Mesendoderm (in vitro differentiated cells): Measurements from ENCODE around the gene LMO1.

Experiments used
- DNase-seq: peaks from one replicate; pipeline ENCODE4 v3.0.0; 2013
- H2AK5ac ChIP-seq: 2 replicates; pipeline ENCODE4 v1.6.1; 2013; ENCODE audit warnings: low read length, inconsistent platforms
- H2BK120ac ChIP-seq: 2 replicates; pipeline ENCODE4 v1.6.1; 2013; ENCODE audit warnings: low read depth, mild to moderate bottlenecking, low read length, moderate library complexity, mixed read lengths
- H2BK15ac ChIP-seq: replicated peaks from 2 replicates; pipeline ENCODE4 v1.6.1; 2013; ENCODE audit warnings: low read depth, mild to moderate bottlenecking, moderate library complexity
- H2BK5ac ChIP-seq: 2 replicates; pipeline ENCODE4 v1.6.1; 2013; ENCODE audit warnings: low read length, inconsistent platforms
- H3K18ac ChIP-seq: 2 replicates; pipeline ENCODE4 v1.6.1; 2013; ENCODE audit warnings: mild to moderate bottlenecking, low read length, mixed read lengths
- H3K23ac ChIP-seq: one replicate; pipeline ENCODE4 v1.6.1; 2013; ENCODE audit warnings: low read length
- H3K27ac ChIP-seq: 2 replicates; pipeline ENCODE4 v1.5.1; 2013; ENCODE audit warnings: low read depth, mild to moderate bottlenecking, inconsistent platforms, low read length, moderate library complexity
- H3K27me3 ChIP-seq: 2 replicates; pipeline ENCODE4 v1.6.1; 2013; ENCODE audit warnings: low read length, control low read depth, mild to moderate bottlenecking, inconsistent platforms; ENCODE audit not compliant: insufficient read depth, poor library complexity
- H3K36me3 ChIP-seq: 2 replicates; pipeline ENCODE4 v1.6.1; 2013; ENCODE audit warnings: low read length, inconsistent platforms; ENCODE audit not compliant: control insufficient read depth, insufficient read depth
- H3K4ac ChIP-seq: one replicate; pipeline ENCODE4 v1.6.1; 2013; ENCODE audit warnings: low read depth, mild to moderate bottlenecking, low read length, moderate library complexity
- H3K4me1 ChIP-seq: 2 replicates; pipeline ENCODE4 v1.6.1; 2013; ENCODE audit warnings: low read depth, low read length, inconsistent platforms; ENCODE audit not compliant: control insufficient read depth
- H3K4me2 ChIP-seq: 2 replicates; pipeline ENCODE4 v1.6.1; 2013; ENCODE audit warnings: low read length
- H3K4me3 ChIP-seq: 2 replicates; pipeline ENCODE4 v1.5.1; 2013; ENCODE audit warnings: mild to moderate bottlenecking, low read length
- H3K56ac ChIP-seq: one replicate; pipeline ENCODE4 v1.6.1; 2013; ENCODE audit warnings: low read length
- H3K79me1 ChIP-seq: 2 replicates; pipeline ENCODE4 v1.6.1; 2013; ENCODE audit warnings: low read length, inconsistent platforms
- H3K79me2 ChIP-seq: 2 replicates; pipeline ENCODE4 v1.6.1; 2013; ENCODE audit warnings: mild to moderate bottlenecking, low read length; ENCODE audit not compliant: control insufficient read depth, insufficient read depth
- H3K9ac ChIP-seq: 2 replicates; pipeline ENCODE4 v1.6.1; 2013; ENCODE audit warnings: low read length, inconsistent platforms
- H4K5ac ChIP-seq: one replicate; pipeline ENCODE4 v1.6.1; 2013; ENCODE audit warnings: low read length
- H4K8ac ChIP-seq: one replicate; pipeline ENCODE4 v1.6.1; 2013; ENCODE audit warnings: low read depth, mild to moderate bottlenecking, control low read depth, low read length, moderate library complexity
- WGBS: extraction: QIAGEN DNeasy Blood & Tissue Kit; methylation state at CpG from one replicate; pipeline ENCODE4 v1.1.7; 2013; ENCODE audit warnings: low lambda C conversion rate, missing lambda C conversion rate; ENCODE audit not compliant: insufficient coverage; ENCODE audit errors: extremely low coverage; 5-methylcytosine and 5-hydroxymethylcytosine counted together

Gene LMO1

DNA sequence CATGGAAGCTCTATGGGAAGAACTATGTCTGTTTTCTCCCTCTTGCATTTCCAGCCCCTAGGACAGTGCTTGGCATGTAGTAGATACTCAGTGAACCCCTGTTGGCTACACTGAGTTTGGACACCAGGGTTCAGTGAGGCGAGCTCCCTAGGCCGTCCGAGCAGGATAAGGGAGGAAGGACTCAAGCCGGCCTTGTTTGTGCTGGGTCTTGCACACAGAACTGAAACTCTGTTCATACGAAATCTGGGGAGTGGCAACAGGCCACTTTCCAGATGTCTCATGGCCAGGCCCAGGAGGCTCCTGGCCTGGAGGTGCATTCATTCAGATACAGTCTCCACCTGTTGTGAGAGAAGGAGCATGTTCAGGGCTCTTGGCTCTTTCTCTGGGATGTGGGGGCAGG lies 23.6 kb upstream of the LMO1 start:
- Histone ChIP-seq H3K9ac (no peak overlapping the region), H3K36me3 (no peaks in the 10 kb centered on the region), H3K4me1 (no peaks in the 10 kb centered on the region), H3K4ac (no peak overlapping the region), H3K4me3 (no peak overlapping the region), H3K56ac (no peak overlapping the region), H2BK120ac (no peak overlapping the region), H4K5ac (no peak overlapping the region), H2BK5ac (no peak overlapping the region), H3K79me1 (no peaks in the 10 kb centered on the region), H2AK5ac (no peak overlapping the region), H4K8ac (no peak overlapping the region), H3K23ac (no peak overlapping the region), H3K18ac (no peak overlapping the region), H3K4me2 (no peak overlapping the region), H2BK15ac (no peak overlapping the region), H3K79me2 (no peaks in the 10 kb centered on the region), H3K27me3 (no peaks in the 10 kb centered on the region), H3K27ac (no peak overlapping the region)
- DNase-seq, result no peak
- no CpG with 5 or more reads among the region's 5 CpGs for WGBS

DNA sequence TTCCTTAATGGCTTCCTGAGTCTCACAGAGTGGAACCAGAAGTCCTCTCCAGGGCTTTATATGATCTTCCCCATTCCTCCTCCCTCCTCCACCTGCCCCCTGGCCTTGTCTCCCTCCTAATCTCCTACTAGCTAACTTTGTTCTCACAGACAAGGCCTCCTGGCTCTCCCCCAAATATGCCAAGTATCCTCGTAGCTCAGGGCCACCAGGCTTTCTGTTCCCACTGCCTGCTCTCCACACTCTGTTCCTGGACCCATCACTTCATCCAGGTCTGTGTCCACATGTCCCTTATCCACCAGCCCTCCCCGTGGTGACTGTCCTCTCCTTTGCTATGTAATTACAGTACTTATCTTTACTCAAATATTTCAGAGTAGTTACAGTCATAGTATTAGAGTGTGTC lies 23.2 kb upstream of the LMO1 start:
- H3K18ac ChIP-seq, result no peak overlapping the region
- no peak overlapping the region for H2BK120ac ChIP-seq
- H3K9ac ChIP-seq, result no peak overlapping the region
- DNase-seq, result no peak
- no peak overlapping the region for H2BK15ac ChIP-seq
- no peaks in the 10 kb centered on the region for H3K36me3 ChIP-seq
- H3K23ac ChIP-seq, result no peak overlapping the region
- no peak overlapping the region for H4K5ac ChIP-seq
- no peak overlapping the region for H2AK5ac ChIP-seq
- no CpG with 5 or more reads among the region's 2 CpGs for WGBS
- no peak overlapping the region for H3K4ac ChIP-seq
- no peaks in the 10 kb centered on the region for H3K79me1 ChIP-seq
- H3K56ac ChIP-seq, result no peak overlapping the region
- no peak overlapping the region for H3K27ac ChIP-seq
- H3K4me2 ChIP-seq, result no peak overlapping the region
- H3K79me2 ChIP-seq, result no peaks in the 10 kb centered on the region
- H3K4me3 ChIP-seq, result no peak overlapping the region
- H3K27me3 ChIP-seq, result no peaks in the 10 kb centered on the region
- no peak overlapping the region for H4K8ac ChIP-seq
- H2BK5ac ChIP-seq, result no peak overlapping the region
- H3K4me1 ChIP-seq, result no peaks in the 10 kb centered on the region

DNA sequence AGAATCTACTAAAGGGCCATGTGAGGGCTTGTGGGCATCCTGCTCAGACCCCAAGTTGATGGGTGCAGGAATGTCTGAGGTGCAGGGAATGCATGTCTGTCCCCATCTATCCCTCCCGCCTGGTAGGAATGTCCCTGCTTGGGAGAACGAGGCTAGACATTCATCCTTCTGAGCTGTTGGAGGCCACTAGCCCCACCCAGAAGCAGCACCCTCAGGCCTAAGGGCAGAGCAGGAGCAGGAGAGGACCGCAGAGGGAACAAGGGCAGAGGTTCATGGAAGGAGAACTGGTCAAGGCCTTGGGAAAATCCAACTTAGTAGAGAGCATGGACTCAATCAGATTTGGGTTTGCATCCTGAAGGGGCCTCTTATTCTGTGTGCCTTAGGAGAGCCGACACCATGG lies 22.1 kb upstream of the LMO1 start:
- Histone ChIP-seq H3K18ac (no peak overlapping the region), H3K79me1 (no peaks in the 10 kb centered on the region), H3K27ac (no peak overlapping the region), H3K79me2 (no peaks in the 10 kb centered on the region), H2AK5ac (no peak overlapping the region), H3K4me1 (no peaks in the 10 kb centered on the region), H2BK15ac (no peak overlapping the region), H4K5ac (no peak overlapping the region), H2BK120ac (no peak overlapping the region), H3K4me2 (no peak overlapping the region), H3K27me3 (no peaks in the 10 kb centered on the region), H3K9ac (no peak overlapping the region), H3K4me3 (no peak overlapping the region), H3K56ac (no peak overlapping the region), H3K4ac (no peak overlapping the region), H4K8ac (no peak overlapping the region), H3K36me3 (no peaks in the 10 kb centered on the region), H2BK5ac (no peak overlapping the region), H3K23ac (no peak overlapping the region)
- no CpG with 5 or more reads among the region's 4 CpGs for WGBS
- no peak for DNase-seq

DNA sequence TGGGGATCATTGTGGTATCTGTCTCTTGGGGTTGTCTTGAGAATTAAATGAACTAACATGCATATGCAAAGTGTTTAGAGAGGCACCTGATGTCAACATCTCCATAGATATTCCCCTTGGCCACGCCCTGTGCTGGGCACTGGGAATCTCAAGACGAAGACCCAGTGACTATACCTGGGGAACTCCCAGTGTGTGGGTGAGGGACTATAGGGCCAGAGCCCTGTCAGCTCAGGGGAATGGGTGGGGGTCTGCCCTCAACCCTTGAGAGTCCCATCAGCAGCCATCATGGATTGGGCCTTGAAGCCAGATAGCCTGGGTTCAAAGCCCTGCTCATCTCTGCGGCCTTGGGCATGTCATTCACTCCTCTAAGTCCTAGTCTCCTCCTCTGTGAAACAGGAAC lies 21.6 kb upstream of the LMO1 start:
- H3K79me2 ChIP-seq, result no peaks in the 10 kb centered on the region
- H4K5ac ChIP-seq, result no peak overlapping the region
- no peak overlapping the region for H2BK15ac ChIP-seq
- no peak overlapping the region for H3K23ac ChIP-seq
- H4K8ac ChIP-seq, result no peak overlapping the region
- no peak overlapping the region for H3K4me2 ChIP-seq
- no peak overlapping the region for H2AK5ac ChIP-seq
- WGBS, result no CpG with 5 or more reads among the region's 3 CpGs
- H3K79me1 ChIP-seq, result no peaks in the 10 kb centered on the region
- H2BK5ac ChIP-seq, result no peak overlapping the region
- no peaks in the 10 kb centered on the region for H3K4me1 ChIP-seq
- H3K4ac ChIP-seq, result no peak overlapping the region
- DNase-seq, result no peak
- H3K27me3 ChIP-seq, result no peaks in the 10 kb centered on the region
- H3K27ac ChIP-seq, result no peak overlapping the region
- H2BK120ac ChIP-seq, result no peak overlapping the region
- no peak overlapping the region for H3K18ac ChIP-seq
- no peak overlapping the region for H3K56ac ChIP-seq
- H3K36me3 ChIP-seq, result no peaks in the 10 kb centered on the region
- no peak overlapping the region for H3K9ac ChIP-seq
- no peak overlapping the region for H3K4me3 ChIP-seq

DNA sequence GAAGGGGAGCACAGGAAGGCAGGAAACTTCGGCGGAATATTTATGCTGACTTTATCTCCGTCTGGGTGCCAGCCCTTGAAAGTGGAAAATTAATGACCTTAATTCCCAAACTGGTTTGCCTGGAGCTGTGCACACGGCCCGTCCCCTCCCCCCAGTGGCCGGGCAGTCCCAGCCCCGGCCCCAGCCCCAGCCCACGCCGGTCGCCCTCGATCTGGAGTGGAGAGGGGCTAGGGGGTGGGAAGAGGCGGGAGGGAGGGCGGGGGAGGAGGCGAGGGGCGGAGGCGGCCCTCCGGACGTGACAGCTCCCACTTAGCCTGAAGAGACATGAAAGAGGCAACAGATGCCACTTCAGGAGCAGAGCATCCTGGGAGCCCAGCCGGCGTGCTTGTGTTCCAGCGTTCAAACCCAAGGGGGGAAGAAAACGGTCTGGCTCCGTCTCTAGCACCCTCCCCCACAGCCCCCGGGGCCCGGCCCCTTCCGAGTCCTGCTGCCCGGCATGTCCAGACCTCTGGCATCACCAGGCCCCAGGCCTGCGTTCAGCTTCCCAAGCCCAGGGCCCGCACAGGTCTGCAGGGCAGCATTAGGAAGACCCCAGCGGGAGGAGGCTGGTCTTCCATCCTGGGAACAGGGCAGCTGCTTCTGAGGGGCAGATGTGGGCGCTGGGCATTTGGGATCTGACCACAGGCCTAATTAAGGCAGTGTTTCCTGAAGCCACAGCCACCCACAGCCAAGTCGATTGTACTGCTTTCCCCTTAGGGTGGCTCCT lies 20.0 kb upstream of the LMO1 start:
- peak; percentile 63 for DNase-seq
- no peak overlapping the region for H3K27ac ChIP-seq
- H3K27me3 ChIP-seq, result no peaks in the 10 kb centered on the region

DNA sequence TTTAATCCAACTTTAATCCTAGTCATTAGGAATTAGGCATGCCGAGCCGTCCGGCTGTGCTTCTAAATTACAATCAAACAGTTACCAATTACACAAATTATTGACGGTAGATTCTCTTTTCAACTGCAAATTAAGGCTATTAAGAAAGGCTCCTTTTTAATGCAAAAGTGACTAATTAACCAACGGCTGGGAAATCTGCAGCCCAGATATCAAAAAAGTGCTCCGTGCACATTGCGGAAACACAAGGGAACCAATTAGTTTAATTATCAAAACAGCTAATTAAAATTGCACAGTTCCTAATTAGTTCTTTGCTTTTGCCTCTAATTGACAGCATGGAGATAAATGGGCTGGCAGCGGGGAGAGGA lies 19.4 kb upstream of the LMO1 start:
- H3K36me3 ChIP-seq, result no peaks in the 10 kb centered on the region
- no peak for DNase-seq
- WGBS, result no CpG with 5 or more reads among the region's 8 CpGs

More for the DNA sequence above, 20.0 kb upstream of the LMO1 start:
- Histone ChIP-seq H4K8ac (no peak overlapping the region), H3K36me3 (no peaks in the 10 kb centered on the region), H3K4ac (no peak overlapping the region), H2BK120ac (no peak overlapping the region), H3K23ac (no peak overlapping the region), H3K56ac (peak overlapping the region; percentile 30), H4K5ac (no peak overlapping the region), H3K4me3 (peak overlapping the region; percentile 27), H2AK5ac (no peak overlapping the region), H3K4me1 (no peaks in the 10 kb centered on the region), H2BK15ac (peak overlapping the region; percentile 37), H3K9ac (peak overlapping the region; percentile 18), H3K79me2 (no peaks in the 10 kb centered on the region), H3K18ac (peak overlapping the region; percentile 62), H2BK5ac (no peak overlapping the region), H3K79me1 (no peaks in the 10 kb centered on the region), H3K4me2 (peak overlapping the region; percentile 65)
- WGBS, result no CpG with 5 or more reads among the region's 32 CpGs

More for the DNA sequence above, 19.4 kb upstream of the LMO1 start:
- Histone ChIP-seq H3K27ac (no peak overlapping the region), H2AK5ac (no peak overlapping the region), H3K4me2 (peak overlapping the region; percentile 65), H2BK5ac (no peak overlapping the region), H2BK15ac (no peak overlapping the region), H4K5ac (no peak overlapping the region), H3K79me2 (no peaks in the 10 kb centered on the region), H3K56ac (peak overlapping the region; percentile 30), H3K27me3 (no peaks in the 10 kb centered on the region), H4K8ac (no peak overlapping the region), H3K4me3 (peak overlapping the region; percentile 27), H3K4ac (no peak overlapping the region), H3K23ac (no peak overlapping the region), H3K9ac (peak overlapping the region; percentile 18), H3K18ac (peak overlapping the region; percentile 62), H3K79me1 (no peaks in the 10 kb centered on the region), H3K4me1 (no peaks in the 10 kb centered on the region), H2BK120ac (no peak overlapping the region)
